ENCODE measurements around the gene WDR26.
"Not testable (repeated sequence)": the region's sequence is repeated elsewhere in the genome, so short reads cannot be mapped to it uniquely, and the experiment has no call there.

Gene WDR26

GRCh38 chr1:224434691-224435317, at the start of gene WDR26:
WDR26 (minus strand) TSS chr1:224434797.
- peak; percentile 56 for DNase-seq

GRCh38 chr1:224483206-224483605, 48.6 kb upstream of the WDR26 start:
- DNase-seq = not testable (repeated sequence)

GRCh38 chr1:224482619-224483018, 48.0 kb upstream of the WDR26 start:
- no peak for DNase-seq

GRCh38 chr1:224481601-224482000, 47.0 kb upstream of the WDR26 start:
- DNase-seq = no peak

GRCh38 chr1:224480888-224481459, 46.4 kb upstream of the WDR26 start:
- DNase-seq = not testable (repeated sequence)

- DNase-seq = not testable (repeated sequence)
Measured at GRCh38 chr1:224480200-224480599, 45.6 kb upstream of the WDR26 start.

GRCh38 chr1:224472806-224473205, 38.2 kb upstream of the WDR26 start:
- DNase-seq = no peak

- no peak for DNase-seq
Measured at GRCh38 chr1:224466154-224466553, 31.6 kb upstream of the WDR26 start.

GRCh38 chr1:224459966-224460365, 25.4 kb upstream of the WDR26 start:
- DNase-seq = no peak

- DNase-seq = no peak
Measured at GRCh38 chr1:224458996-224459395, 24.4 kb upstream of the WDR26 start.

GRCh38 chr1:224458296-224458695, 23.7 kb upstream of the WDR26 start:
- DNase-seq = no peak

- no peak for DNase-seq
Measured at GRCh38 chr1:224457782-224458144, 23.2 kb upstream of the WDR26 start.

- no peak for DNase-seq
Measured at GRCh38 chr1:224456637-224456953, 22.0 kb upstream of the WDR26 start.

GRCh38 chr1:224454402-224455055, 19.9 kb upstream of the WDR26 start:
- no peak for DNase-seq

- DNase-seq = no peak
Measured at GRCh38 chr1:224450561-224451350, 16.2 kb upstream of the WDR26 start.

GRCh38 chr1:224450159-224450558, 15.6 kb upstream of the WDR26 start:
- no peak for DNase-seq

- DNase-seq = no peak
Measured at GRCh38 chr1:224448453-224449017, 13.9 kb upstream of the WDR26 start.

GRCh38 chr1:224447971-224448370, 13.4 kb upstream of the WDR26 start:
- no peak for DNase-seq

- no peak for DNase-seq
Measured at GRCh38 chr1:224447251-224447650, 12.7 kb upstream of the WDR26 start.

GRCh38 chr1:224438989-224439388, 4.4 kb upstream of the WDR26 start:
- DNase-seq = no peak

- DNase-seq = no peak
Measured at GRCh38 chr1:224435999-224436398, 1.4 kb upstream of the WDR26 start.

- DNase-seq = no peak
Measured at GRCh38 chr1:224435318-224435763, 744 bp upstream of the WDR26 start.

All from NCI-H2029 (cell line).